ENCODE results near the gene MTMR11.

- TF ChIP-seq REST (IDR thresholded peaks at IDR 0.05; ENCODE audit: unreplicated experiment) = no peak
- TF ChIP-seq CTCF (conservative IDR thresholded peaks at IDR 0.05; ENCODE audit: low read depth in 2 of 2) = no peak
- no peak for TF ChIP-seq NANOG (IDR thresholded peaks at IDR 0.05; ENCODE audit: borderline replicate concordance)
- no peak for TF ChIP-seq EZH2phosphoT487 (IDR thresholded peaks at IDR 0.05; ENCODE audit: unreplicated experiment)
- no peak for TF ChIP-seq CREB1 (CRISPR knock-in tag; IDR thresholded peaks at IDR 0.05; ENCODE audit: low read depth)
These were observed 47.7 kb downstream of the MTMR11 start for GRCh38 chr1:149888999-149889289.

Data from GM23338 (cell line).